HG03460 (cell line): Measurements from ENCODE around the gene SPRN.
A peak's percentile ranks its signal among the peaks of the same experiment; 100 is the strongest.
"Not testable (repeated sequence)": the region's sequence is repeated elsewhere in the genome, so short reads cannot be mapped to it uniquely, and the experiment has no call there.

Source experiments
- ATAC-seq: cut with Tn5 transposase; IDR thresholded peaks from one replicate; pipeline ENCODE4 v1.9.1; 2021; ENCODE audit not compliant: unreplicated experiment

The SPRN gene

GRCh38 chr10:133388973-133389818 lies 35.2 kb downstream of the SPRN start:
- peak; percentile 74 for ATAC-seq

GRCh38 chr10:133388236-133388972 lies 36.0 kb downstream of the SPRN start:
- ATAC-seq, result no peak

- not testable (repeated sequence) for ATAC-seq
These were observed 37.5 kb downstream of the SPRN start for GRCh38 chr10:133386951-133387350.

- ATAC-seq, result no peak
These were observed 39.2 kb downstream of the SPRN start for GRCh38 chr10:133385214-133385613.

GRCh38 chr10:133384071-133384470 lies 40.4 kb downstream of the SPRN start:
- no peak for ATAC-seq

GRCh38 chr10:133383551-133383950 lies 40.9 kb downstream of the SPRN start:
- ATAC-seq, result no peak

- ATAC-seq, result no peak
These were observed 43.4 kb downstream of the SPRN start for GRCh38 chr10:133381036-133381435.

GRCh38 chr10:133379801-133380666 lies 44.4 kb downstream of the SPRN start:
- no peak for ATAC-seq

- ATAC-seq, result peak; percentile 56
These were observed 45.1 kb downstream of the SPRN start, which contains the start of gene PAOX for GRCh38 chr10:133379152-133379800. Gene PAOX (plus strand): TSS chr10:133379262. CDS start chr10:133379317, 55 bp downstream.

- peak; percentile 39 for ATAC-seq
These were observed 46.0 kb downstream of the SPRN start for GRCh38 chr10:133378251-133379096.

- ATAC-seq, result no peak
These were observed 46.6 kb downstream of the SPRN start for GRCh38 chr10:133377818-133378250.

GRCh38 chr10:133377025-133377817 lies 47.2 kb downstream of the SPRN start:
- no peak for ATAC-seq

- ATAC-seq, result not testable (repeated sequence)
These were observed 48.2 kb downstream of the SPRN start for GRCh38 chr10:133376183-133376582.

GRCh38 chr10:133375357-133376115 lies 48.9 kb downstream of the SPRN start:
- ATAC-seq, result no peak

- ATAC-seq, result peak; percentile 98
These were observed 51.0 kb downstream of the SPRN start, which contains the start of gene ECHS1 for GRCh38 chr10:133373174-133374090. Gene ECHS1 (minus strand): TSS chr10:133373354. CDS start chr10:133373333, 21 bp downstream.

- no peak for ATAC-seq
These were observed 51.9 kb downstream of the SPRN start for GRCh38 chr10:133372507-133372906.
